Measurements from ENCODE around the gene ASS1. TPM values are rescaled to one million over a fixed set of nuclear protein-coding genes. Genes with fewer than 3 reads are reported as not detected.

The ASS1 gene
- total and polyA plus RNA-seq, 2 of the 13 experiments (the other 11 are each of a cell fraction or from before 2014, with no cell fraction given), result 77.6 to 122 TPM

DNA sequence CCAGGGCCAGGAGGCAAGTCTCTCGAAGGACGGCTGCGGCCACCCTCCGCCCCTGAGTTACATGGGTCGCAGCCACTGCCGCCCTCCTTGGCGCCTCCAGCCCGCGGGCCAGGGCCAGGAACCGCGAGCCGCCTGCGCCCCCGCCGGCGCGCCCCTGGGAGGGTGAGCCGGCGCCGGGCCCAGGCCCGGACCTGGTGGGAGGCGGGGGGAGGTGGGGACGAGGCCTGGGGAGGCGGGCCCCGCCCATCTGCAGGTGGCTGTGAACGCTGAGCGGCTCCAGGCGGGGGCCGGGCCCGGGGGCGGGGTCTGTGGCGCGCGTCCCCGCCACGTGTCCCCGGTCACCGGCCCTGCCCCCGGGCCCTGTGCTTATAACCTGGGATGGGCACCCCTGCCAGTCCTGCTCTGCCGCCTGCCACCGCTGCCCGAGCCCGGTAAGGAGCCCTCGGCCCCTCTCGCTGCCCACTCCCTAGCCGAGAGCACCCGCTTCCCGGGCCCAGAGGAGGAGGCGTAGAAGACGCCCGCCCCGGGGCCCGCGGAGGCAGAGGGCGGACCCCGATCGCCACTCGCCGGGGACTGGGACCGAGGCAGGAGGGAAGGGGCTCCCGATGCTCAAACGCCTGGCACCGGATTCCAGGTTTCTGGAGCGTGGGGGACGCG, at the start of gene ASS1 (continued):
- TF ChIP-seq, protein P1, sequence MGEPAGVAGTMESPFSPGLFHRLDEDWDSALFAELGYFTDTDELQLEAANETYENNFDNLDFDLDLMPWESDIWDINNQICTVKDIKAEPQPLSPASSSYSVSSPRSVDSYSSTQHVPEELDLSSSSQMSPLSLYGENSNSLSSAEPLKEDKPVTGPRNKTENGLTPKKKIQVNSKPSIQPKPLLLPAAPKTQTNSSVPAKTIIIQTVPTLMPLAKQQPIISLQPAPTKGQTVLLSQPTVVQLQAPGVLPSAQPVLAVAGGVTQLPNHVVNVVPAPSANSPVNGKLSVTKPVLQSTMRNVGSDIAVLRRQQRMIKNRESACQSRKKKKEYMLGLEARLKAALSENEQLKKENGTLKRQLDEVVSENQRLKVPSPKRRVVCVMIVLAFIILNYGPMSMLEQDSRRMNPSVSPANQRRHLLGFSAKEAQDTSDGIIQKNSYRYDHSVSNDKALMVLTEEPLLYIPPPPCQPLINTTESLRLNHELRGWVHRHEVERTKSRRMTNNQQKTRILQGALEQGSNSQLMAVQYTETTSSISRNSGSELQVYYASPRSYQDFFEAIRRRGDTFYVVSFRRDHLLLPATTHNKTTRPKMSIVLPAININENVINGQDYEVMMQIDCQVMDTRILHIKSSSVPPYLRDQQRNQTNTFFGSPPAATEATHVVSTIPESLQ (CRISPR knock-in tag; conservative IDR thresholded peaks at IDR 0.05), result no peak
- TF ChIP-seq ZNF343 (CRISPR knock-in tag; IDR thresholded peaks at IDR 0.05) (no peak), ZSCAN25 (CRISPR knock-in tag; IDR thresholded peaks at IDR 0.05) (no peak), MAZ (IDR thresholded peaks at IDR 0.05; ENCODE audit: borderline replicate concordance, low read depth, low read length) (no peak), MAZ (CRISPR knock-in tag; IDR thresholded peaks at IDR 0.05; ENCODE audit: low read depth) (peak; percentile 42; the same call in 1 of the 2 replicates), ZNF543 (CRISPR knock-in tag; IDR thresholded peaks at IDR 0.05) (no peak), YEATS4 (CRISPR knock-in tag; IDR thresholded peaks at IDR 0.05; ENCODE audit: borderline replicate concordance) (no peak)
- TF ChIP-seq, protein P2, sequence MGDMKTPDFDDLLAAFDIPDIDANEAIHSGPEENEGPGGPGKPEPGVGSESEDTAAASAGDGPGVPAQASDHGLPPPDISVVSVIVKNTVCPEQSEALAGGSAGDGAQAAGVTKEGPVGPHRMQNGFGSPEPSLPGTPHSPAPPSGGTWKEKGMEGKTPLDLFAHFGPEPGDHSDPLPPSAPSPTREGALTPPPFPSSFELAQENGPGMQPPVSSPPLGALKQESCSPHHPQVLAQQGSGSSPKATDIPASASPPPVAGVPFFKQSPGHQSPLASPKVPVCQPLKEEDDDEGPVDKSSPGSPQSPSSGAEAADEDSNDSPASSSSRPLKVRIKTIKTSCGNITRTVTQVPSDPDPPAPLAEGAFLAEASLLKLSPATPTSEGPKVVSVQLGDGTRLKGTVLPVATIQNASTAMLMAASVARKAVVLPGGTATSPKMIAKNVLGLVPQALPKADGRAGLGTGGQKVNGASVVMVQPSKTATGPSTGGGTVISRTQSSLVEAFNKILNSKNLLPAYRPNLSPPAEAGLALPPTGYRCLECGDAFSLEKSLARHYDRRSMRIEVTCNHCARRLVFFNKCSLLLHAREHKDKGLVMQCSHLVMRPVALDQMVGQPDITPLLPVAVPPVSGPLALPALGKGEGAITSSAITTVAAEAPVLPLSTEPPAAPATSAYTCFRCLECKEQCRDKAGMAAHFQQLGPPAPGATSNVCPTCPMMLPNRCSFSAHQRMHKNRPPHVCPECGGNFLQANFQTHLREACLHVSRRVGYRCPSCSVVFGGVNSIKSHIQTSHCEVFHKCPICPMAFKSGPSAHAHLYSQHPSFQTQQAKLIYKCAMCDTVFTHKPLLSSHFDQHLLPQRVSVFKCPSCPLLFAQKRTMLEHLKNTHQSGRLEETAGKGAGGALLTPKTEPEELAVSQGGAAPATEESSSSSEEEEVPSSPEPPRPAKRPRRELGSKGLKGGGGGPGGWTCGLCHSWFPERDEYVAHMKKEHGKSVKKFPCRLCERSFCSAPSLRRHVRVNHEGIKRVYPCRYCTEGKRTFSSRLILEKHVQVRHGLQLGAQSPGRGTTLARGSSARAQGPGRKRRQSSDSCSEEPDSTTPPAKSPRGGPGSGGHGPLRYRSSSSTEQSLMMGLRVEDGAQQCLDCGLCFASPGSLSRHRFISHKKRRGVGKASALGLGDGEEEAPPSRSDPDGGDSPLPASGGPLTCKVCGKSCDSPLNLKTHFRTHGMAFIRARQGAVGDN (CRISPR knock-in tag; IDR thresholded peaks at IDR 0.05), result peak; percentile 63; the same call in 1 of the 2 replicates
- TF ChIP-seq, protein P3, sequence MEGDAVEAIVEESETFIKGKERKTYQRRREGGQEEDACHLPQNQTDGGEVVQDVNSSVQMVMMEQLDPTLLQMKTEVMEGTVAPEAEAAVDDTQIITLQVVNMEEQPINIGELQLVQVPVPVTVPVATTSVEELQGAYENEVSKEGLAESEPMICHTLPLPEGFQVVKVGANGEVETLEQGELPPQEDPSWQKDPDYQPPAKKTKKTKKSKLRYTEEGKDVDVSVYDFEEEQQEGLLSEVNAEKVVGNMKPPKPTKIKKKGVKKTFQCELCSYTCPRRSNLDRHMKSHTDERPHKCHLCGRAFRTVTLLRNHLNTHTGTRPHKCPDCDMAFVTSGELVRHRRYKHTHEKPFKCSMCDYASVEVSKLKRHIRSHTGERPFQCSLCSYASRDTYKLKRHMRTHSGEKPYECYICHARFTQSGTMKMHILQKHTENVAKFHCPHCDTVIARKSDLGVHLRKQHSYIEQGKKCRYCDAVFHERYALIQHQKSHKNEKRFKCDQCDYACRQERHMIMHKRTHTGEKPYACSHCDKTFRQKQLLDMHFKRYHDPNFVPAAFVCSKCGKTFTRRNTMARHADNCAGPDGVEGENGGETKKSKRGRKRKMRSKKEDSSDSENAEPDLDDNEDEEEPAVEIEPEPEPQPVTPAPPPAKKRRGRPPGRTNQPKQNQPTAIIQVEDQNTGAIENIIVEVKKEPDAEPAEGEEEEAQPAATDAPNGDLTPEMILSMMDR (CRISPR knock-in tag; IDR thresholded peaks at IDR 0.05), result no peak
- TF ChIP-seq, protein P4, sequence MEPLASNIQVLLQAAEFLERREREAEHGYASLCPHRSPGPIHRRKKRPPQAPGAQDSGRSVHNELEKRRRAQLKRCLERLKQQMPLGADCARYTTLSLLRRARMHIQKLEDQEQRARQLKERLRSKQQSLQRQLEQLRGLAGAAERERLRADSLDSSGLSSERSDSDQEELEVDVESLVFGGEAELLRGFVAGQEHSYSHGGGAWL (CRISPR knock-in tag; IDR thresholded peaks at IDR 0.05), result no peak
- TF ChIP-seq, protein P5, sequence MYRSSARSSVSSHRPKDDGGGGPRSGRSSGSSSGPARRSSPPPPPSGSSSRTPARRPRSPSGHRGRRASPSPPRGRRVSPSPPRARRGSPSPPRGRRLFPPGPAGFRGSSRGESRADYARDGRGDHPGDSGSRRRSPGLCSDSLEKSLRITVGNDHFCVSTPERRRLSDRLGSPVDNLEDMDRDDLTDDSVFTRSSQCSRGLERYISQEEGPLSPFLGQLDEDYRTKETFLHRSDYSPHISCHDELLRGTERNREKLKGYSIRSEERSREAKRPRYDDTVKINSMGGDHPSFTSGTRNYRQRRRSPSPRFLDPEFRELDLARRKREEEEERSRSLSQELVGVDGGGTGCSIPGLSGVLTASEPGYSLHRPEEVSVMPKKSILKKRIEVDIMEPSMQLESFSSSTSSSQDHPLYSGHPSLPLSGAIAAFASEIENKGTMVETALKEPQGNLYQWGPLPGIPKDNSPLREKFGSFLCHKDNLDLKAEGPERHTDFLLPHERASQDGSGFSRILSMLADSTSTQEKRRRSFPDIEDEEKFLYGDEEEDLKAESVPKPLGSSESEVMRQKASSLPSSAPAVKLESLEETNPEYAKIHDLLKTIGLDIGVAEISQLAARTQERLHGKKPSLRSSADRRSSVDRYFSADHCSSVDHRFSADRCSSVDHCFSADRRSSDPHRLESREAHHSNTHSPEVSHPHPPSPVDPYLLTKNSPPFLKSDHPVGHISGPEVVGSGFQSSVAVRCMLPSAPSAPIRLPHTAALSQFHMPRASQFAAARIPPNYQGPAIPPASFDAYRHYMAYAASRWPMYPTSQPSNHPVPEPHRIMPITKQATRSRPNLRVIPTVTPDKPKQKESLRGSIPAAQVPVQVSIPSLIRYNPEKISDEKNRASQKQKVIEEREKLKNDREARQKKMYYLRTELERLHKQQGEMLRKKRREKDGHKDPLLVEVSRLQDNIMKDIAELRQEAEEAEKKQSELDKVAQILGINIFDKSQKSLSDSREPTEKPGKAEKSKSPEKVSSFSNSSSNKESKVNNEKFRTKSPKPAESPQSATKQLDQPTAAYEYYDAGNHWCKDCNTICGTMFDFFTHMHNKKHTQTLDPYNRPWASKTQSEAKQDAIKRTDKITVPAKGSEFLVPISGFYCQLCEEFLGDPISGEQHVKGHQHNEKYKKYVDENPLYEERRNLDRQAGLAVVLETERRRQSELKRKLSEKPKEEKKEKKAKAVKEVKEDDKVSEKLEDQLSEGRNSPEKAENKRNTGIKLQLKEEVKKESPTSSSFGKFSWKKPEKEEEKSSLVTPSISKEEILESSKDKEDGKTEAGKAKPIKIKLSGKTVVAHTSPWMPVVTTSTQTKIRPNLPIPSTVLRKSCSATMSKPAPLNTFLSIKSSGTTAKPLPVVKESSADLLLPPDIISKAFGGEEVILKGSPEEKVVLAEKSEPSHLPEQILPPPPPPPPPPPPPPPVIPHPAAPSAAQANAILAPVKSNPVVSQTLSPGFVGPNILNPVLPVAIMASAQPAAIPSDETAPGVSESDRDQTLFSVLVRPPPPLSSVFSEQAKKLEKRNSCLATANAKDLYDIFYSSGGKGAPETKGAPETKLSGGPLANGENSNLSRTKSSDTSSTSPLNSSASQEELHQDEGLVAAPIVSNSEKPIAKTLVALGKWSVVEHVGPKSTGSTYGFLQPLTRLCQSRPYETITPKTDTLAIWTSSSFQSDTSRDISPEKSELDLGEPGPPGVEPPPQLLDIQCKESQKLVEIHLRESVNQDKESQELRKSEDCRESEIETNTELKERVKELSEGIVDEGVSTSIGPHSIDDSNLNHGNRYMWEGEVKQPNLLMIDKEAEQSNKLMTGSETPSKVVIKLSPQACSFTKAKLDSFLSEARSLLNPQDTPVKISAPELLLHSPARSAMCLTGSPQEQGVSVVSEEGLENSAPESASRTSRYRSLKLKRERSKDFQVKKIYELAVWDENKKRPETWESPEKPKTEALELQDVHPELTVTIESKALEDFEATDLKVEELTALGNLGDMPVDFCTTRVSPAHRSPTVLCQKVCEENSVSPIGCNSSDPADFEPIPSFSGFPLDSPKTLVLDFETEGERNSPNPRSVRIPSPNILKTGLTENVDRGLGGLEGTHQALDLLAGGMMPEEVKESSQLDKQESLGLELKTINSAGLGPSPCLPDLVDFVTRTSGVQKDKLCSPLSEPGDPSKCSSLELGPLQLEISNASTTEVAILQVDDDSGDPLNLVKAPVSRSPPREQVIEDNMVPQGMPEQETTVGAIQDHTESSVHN (CRISPR knock-in tag; IDR thresholded peaks at IDR 0.05), result no peak

All from HepG2 (cell line).